Fibroblast of villous mesenchyme (primary cell): ENCODE data around the gene RABL3. TPM values are rescaled to one million over a fixed set of nuclear protein-coding genes. Genes with fewer than 3 reads are reported as not detected.

ENCODE experiments used
- DNase-seq: peaks from one replicate; pipeline ENCODE4 v3.0.0-alpha.2; 2010; ENCODE audit warnings: low read depth
- H3K4me3 ChIP-seq: 2 replicates; pipeline ENCODE4 v1.5.1; 2011; ENCODE audit warnings: low read depth, mild to moderate bottlenecking, low read length
- CTCF ChIP-seq: IDR thresholded peaks from 2 replicates; pipeline ENCODE4 v1.5.1; 2012; ENCODE audit warnings: low read depth, mild to moderate bottlenecking, low read length; ENCODE audit not compliant: insufficient read depth
- total RNA-seq: library from RNA; depleted of rRNA; stranded (reverse); fragments of >200 nt; gene quantifications from 2 replicates; pipeline ENCODE4 v1.2.3, GENCODE V29; 2012

The RABL3 gene
- total RNA-seq, 1 donor: 18.1 TPM

GRCh38 chr3:120684896-120685295 is 57.4 kb downstream of the RABL3 start:
- no peak overlapping the region for H3K4me3 ChIP-seq
- TF ChIP-seq CTCF: no peak
- DNase-seq: no peak

GRCh38 chr3:120683671-120684301 is 58.5 kb downstream of the RABL3 start:
- TF ChIP-seq CTCF: no peak
- H3K4me3 ChIP-seq: no peak overlapping the region
- no peak for DNase-seq

GRCh38 chr3:120683213-120683612 is 59.1 kb downstream of the RABL3 start:
- H3K4me3 ChIP-seq: no peak overlapping the region
- no peak for TF ChIP-seq CTCF
- DNase-seq: no peak

GRCh38 chr3:120682095-120682681 is 60.1 kb downstream of the RABL3 start, which contains the start of gene HGD:
HGD (minus strand) TSS chr3:120682239; CDS start chr3:120682111, 128 bp downstream.
- no peak for TF ChIP-seq CTCF
- H3K4me3 ChIP-seq: no peak within 1 kb of the TSS
- DNase-seq: no peak

- TF ChIP-seq CTCF: no peak
- DNase-seq: no peak
- H3K4me3 ChIP-seq: no peak overlapping the region
These were observed 60.7 kb downstream of the RABL3 start for GRCh38 chr3:120681506-120682038.

- no peak overlapping the region for H3K4me3 ChIP-seq
- no peak for TF ChIP-seq CTCF
- no peak for DNase-seq
These were observed 61.3 kb downstream of the RABL3 start for GRCh38 chr3:120681018-120681417.
